ENCODE measurements around the gene OR2F2. TPM values are rescaled to one million over a fixed set of nuclear protein-coding genes. Genes with fewer than 3 reads are reported as not detected.

OR2F2 gene
- total RNA-seq, 2 donors from 2014 or later = not detected

GRCh38 chr7:143979998-143980397, 45.0 kb downstream of the OR2F2 start:
- no peak overlapping the region for H3K4me3 Mint-ChIP-seq
- H3K9me3 ChIP-seq (ENCODE audit: control insufficient read depth, low read length) = no peaks in the 10 kb centered on the region
- WGBS, 2 experiments (ENCODE audit: insufficient coverage in 1 of 2, insufficient read length in 1 of 2) = 95% methylated on average over 2 of the region's 2 CpGs; no CpG with 5 or more reads in 1 of the 2 experiments
- no peak overlapping the region for H3K9ac ChIP-seq (ENCODE audit: extremely low read depth, low read length, poor library complexity, severe bottlenecking)
- H3K9me3 Mint-ChIP-seq = no peaks in the 10 kb centered on the region
- no peak overlapping the region for H3K4me3 ChIP-seq (ENCODE audit: low read length)
- no peaks in the 10 kb centered on the region for H3K4me1 Mint-ChIP-seq
- H3K36me3 Mint-ChIP-seq (ENCODE audit: low read depth) = no peaks in the 10 kb centered on the region
- no peaks in the 10 kb centered on the region for H3K4me1 ChIP-seq (ENCODE audit: control insufficient read depth, insufficient read depth, low read length)
- no peak for TF ChIP-seq CTCF (conservative IDR thresholded peaks at IDR 0.05)
- H3K27ac ChIP-seq (ENCODE audit: low read depth, low read length) = no peak overlapping the region
- no peak for DNase-seq
- no peaks in the 10 kb centered on the region for H3K27me3 ChIP-seq (ENCODE audit: control insufficient read depth, insufficient read depth, low read length, poor library complexity, severe bottlenecking)
- no peaks in the 10 kb centered on the region for H3K36me3 ChIP-seq (ENCODE audit: control insufficient read depth, insufficient read depth, low read length)
- H3K27me3 Mint-ChIP-seq (ENCODE audit: insufficient read depth) = no peaks in the 10 kb centered on the region
- no peak overlapping the region for H3K27ac Mint-ChIP-seq

GRCh38 chr7:143980746-143981510, 45.9 kb downstream of the OR2F2 start:
- no peak for TF ChIP-seq CTCF (conservative IDR thresholded peaks at IDR 0.05)
- H3K4me3 ChIP-seq (ENCODE audit: low read length) = no peak overlapping the region
- H3K27me3 ChIP-seq (ENCODE audit: control insufficient read depth, insufficient read depth, low read length, poor library complexity, severe bottlenecking) = no peaks in the 10 kb centered on the region
- H3K9me3 Mint-ChIP-seq = peaks cover 2% of the 10 kb centered on the region
- H3K4me1 Mint-ChIP-seq = no peaks in the 10 kb centered on the region
- no peaks in the 10 kb centered on the region for H3K36me3 ChIP-seq (ENCODE audit: control insufficient read depth, insufficient read depth, low read length)
- H3K9ac ChIP-seq (ENCODE audit: extremely low read depth, low read length, poor library complexity, severe bottlenecking) = no peak overlapping the region
- H3K9me3 ChIP-seq (ENCODE audit: control insufficient read depth, low read length) = no peaks in the 10 kb centered on the region
- no peak overlapping the region for H3K27ac Mint-ChIP-seq
- no peaks in the 10 kb centered on the region for H3K36me3 Mint-ChIP-seq (ENCODE audit: low read depth)
- WGBS, 2 experiments (ENCODE audit: insufficient coverage in 1 of 2, insufficient read length in 1 of 2) = 94 to 98% methylated on average over 3 to 10 of the region's 10 CpGs
- H3K27me3 Mint-ChIP-seq (ENCODE audit: insufficient read depth) = no peaks in the 10 kb centered on the region
- no peak overlapping the region for H3K4me3 Mint-ChIP-seq
- no peak for DNase-seq
- H3K4me1 ChIP-seq (ENCODE audit: control insufficient read depth, insufficient read depth, low read length) = no peaks in the 10 kb centered on the region
- H3K27ac ChIP-seq (ENCODE audit: low read depth, low read length) = no peak overlapping the region

GRCh38 chr7:143983960-143984359, 48.9 kb downstream of the OR2F2 start:
- Histone ChIP-seq H3K36me3 (ENCODE audit: control insufficient read depth, insufficient read depth, low read length) (no peaks in the 10 kb centered on the region), H3K27ac (ENCODE audit: low read depth, low read length) (no peak overlapping the region), H3K4me3 (ENCODE audit: low read length) (no peak overlapping the region), H3K27me3 (ENCODE audit: control insufficient read depth, insufficient read depth, low read length, poor library complexity, severe bottlenecking) (no peaks in the 10 kb centered on the region), H3K9me3 (ENCODE audit: control insufficient read depth, low read length) (peaks cover 4% of the 10 kb centered on the region), H3K4me1 (ENCODE audit: control insufficient read depth, insufficient read depth, low read length) (no peaks in the 10 kb centered on the region), H3K9ac (ENCODE audit: extremely low read depth, low read length, poor library complexity, severe bottlenecking) (no peak overlapping the region)
- Mint-ChIP-seq H3K27ac (no peak overlapping the region), H3K27me3 (ENCODE audit: insufficient read depth) (no peaks in the 10 kb centered on the region), H3K4me3 (no peak overlapping the region), H3K36me3 (ENCODE audit: low read depth) (no peaks in the 10 kb centered on the region), H3K9me3 (peaks cover 2% of the 10 kb centered on the region), H3K4me1 (no peaks in the 10 kb centered on the region)
- WGBS, 2 experiments (ENCODE audit: insufficient coverage in 1 of 2, insufficient read length in 1 of 2) = 94 to 100% methylated on average over 2 to 5 of the region's 5 CpGs
- TF ChIP-seq CTCF (conservative IDR thresholded peaks at IDR 0.05) = no peak
- DNase-seq = no peak

Other genes starting within 250 kb of the OR2F2 start
- not detected for gene CTAGE6, start 177.5 kb upstream of the OR2F2 start, total RNA-seq
- 100 to 1,000 TPM in 1 of 2 donors, 10 to 100 TPM in 1; 67.7 to 123 TPM for gene TCAF1, start 33.1 kb upstream of the OR2F2 start, total RNA-seq
- gene OR2F1, start 19.6 kb downstream of the OR2F2 start, total RNA-seq = not detected
- gene OR6B1, start 65.1 kb downstream of the OR2F2 start, total RNA-seq = not detected
- not detected for gene OR2A5, start 113.7 kb downstream of the OR2F2 start, total RNA-seq
- not detected for gene OR2A25, start 134.6 kb downstream of the OR2F2 start, total RNA-seq
- gene OR2A12, start 151.0 kb downstream of the OR2F2 start, total RNA-seq = not detected
- not detected for gene OR2A2, start 174.3 kb downstream of the OR2F2 start, total RNA-seq
- gene OR2A14, start 187.9 kb downstream of the OR2F2 start, total RNA-seq = not detected
- 1 to 10 TPM; 6.3 to 8.7 TPM for gene CTAGE4, start 248.2 kb downstream of the OR2F2 start, total RNA-seq